HG03432 (cell line): Measurements from ENCODE around the gene CPE.

Experiments
- ATAC-seq: cut with Tn5 transposase; IDR thresholded peaks from one replicate; pipeline ENCODE4 v1.9.1; 2021; ENCODE audit warnings: mild to moderate bottlenecking, moderate library complexity; ENCODE audit not compliant: unreplicated experiment

The CPE gene

GRCh38 chr4:165505958-165506837 lies 127.4 kb downstream of the CPE start:
- no peak for ATAC-seq

GRCh38 chr4:165506849-165507248 lies 128.0 kb downstream of the CPE start:
- no peak for ATAC-seq

- no peak for ATAC-seq
Observed at GRCh38 chr4:165507381-165507780, 128.6 kb downstream of the CPE start.

GRCh38 chr4:165508372-165509120 lies 129.7 kb downstream of the CPE start:
- ATAC-seq: no peak

GRCh38 chr4:165512424-165512823 lies 133.6 kb downstream of the CPE start:
- ATAC-seq: no peak

GRCh38 chr4:165514739-165515138 lies 135.9 kb downstream of the CPE start:
- no peak for ATAC-seq

- no peak for ATAC-seq
Observed at GRCh38 chr4:165515201-165515600, 136.4 kb downstream of the CPE start.

GRCh38 chr4:165516281-165516833 lies 137.5 kb downstream of the CPE start:
- no peak for ATAC-seq

GRCh38 chr4:165517216-165517615 lies 138.4 kb downstream of the CPE start:
- no peak for ATAC-seq

- ATAC-seq: no peak
Observed at GRCh38 chr4:165518024-165518616, 139.3 kb downstream of the CPE start.

- ATAC-seq: no peak
Observed at GRCh38 chr4:165518686-165519085, 139.9 kb downstream of the CPE start.

GRCh38 chr4:165519591-165519990 lies 140.8 kb downstream of the CPE start:
- ATAC-seq: no peak

- ATAC-seq: no peak
Observed at GRCh38 chr4:165520086-165520485, 141.3 kb downstream of the CPE start.

- ATAC-seq: no peak
Observed at GRCh38 chr4:165522050-165522449, 143.2 kb downstream of the CPE start.

- no peak for ATAC-seq
Observed at GRCh38 chr4:165524532-165525190, 145.9 kb downstream of the CPE start.

- ATAC-seq: no peak
Observed at GRCh38 chr4:165532976-165533375, 154.2 kb downstream of the CPE start.

GRCh38 chr4:165537028-165537648 lies 158.3 kb downstream of the CPE start:
- ATAC-seq: peak; percentile 67

GRCh38 chr4:165539801-165540200 lies 161.0 kb downstream of the CPE start:
- ATAC-seq: no peak

GRCh38 chr4:165540206-165540830 lies 161.5 kb downstream of the CPE start:
- ATAC-seq: no peak
